ENCODE measurements around the gene CRTC3. TPM values are rescaled to one million over a fixed set of nuclear protein-coding genes. Genes with fewer than 3 reads are reported as not detected.

Gene CRTC3
- total and polyA plus RNA-seq, 2 of the 13 experiments (the other 11 are each of a cell fraction or from before 2014, with no cell fraction given), result 8.4 to 11.8 TPM

DNA sequence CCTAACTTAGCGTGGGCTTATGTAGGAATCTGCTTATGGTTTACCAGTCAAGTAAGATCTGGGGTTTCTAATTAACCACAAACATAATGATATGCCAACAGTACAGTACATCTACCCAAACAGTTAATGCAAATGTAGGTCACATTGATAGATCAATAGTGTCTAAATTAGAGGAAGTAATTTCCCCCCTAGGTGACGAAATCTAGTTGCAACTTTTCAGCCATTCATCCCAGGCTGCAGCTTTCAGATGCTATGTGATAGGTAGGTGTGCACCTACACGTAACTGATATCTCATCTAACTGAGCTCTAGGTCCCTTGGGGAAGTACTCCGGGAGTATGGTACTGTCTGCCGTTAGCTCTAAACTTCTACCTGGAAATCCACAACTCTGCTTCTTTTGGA, 57.2 kb downstream of the CRTC3 start:
- peaks cover under 1% of the 10 kb centered on the region for H3K4me1 ChIP-seq (ENCODE audit: insufficient read depth, low read length)
- no peak for ATAC-seq
- H3K4me3 ChIP-seq (replicated peaks in 1 of 3; ENCODE audit: insufficient read depth in 1 of 3, low read depth in 2 of 3, low read length in 3 of 3), result no peak overlapping the region
- intact Hi-C loops (cut with micrococcal nuclease; ENCODE audit: unreplicated experiment) (no loop called here), in situ Hi-C loops (cut with HindIII; ENCODE audit: extremely low pct_ligation_motif_present, low pct_unique_long_range_greater_than_20kb) (no loop called here)
- FAIRE-seq, result no peak
- H2AFZ ChIP-seq (ENCODE audit: low read length), result no peak overlapping the region
- no peaks in the 10 kb centered on the region for H4K20me1 ChIP-seq (ENCODE audit: insufficient read depth, low read length)
- no peak for DNase-seq (ENCODE audit: low spot score)
- H3K4me2 ChIP-seq (ENCODE audit: low read depth, low read length), result no peak overlapping the region
- CTCF ChIA-PET (ENCODE audit: low intra/inter-chr PET ratio, low total read pairs), result no interaction called here
- WGBS (ENCODE audit: low lambda C conversion rate), result 93% methylated on average over 5 of the region's 5 CpGs
- TF ChIP-seq JUN (CRISPR knock-in tag; IDR thresholded peaks at IDR 0.05), result no peak
- no peak for TF ChIP-seq MIER2 (CRISPR knock-in tag; IDR thresholded peaks at IDR 0.05)
- TF ChIP-seq ETV5 (CRISPR knock-in tag; IDR thresholded peaks at IDR 0.05; ENCODE audit: borderline replicate concordance), result no peak
- TF ChIP-seq ZNF720 (CRISPR knock-in tag; IDR thresholded peaks at IDR 0.05), result no peak
- TF ChIP-seq NPAS2 (CRISPR knock-in tag; IDR thresholded peaks at IDR 0.05; ENCODE audit: borderline replicate concordance), result no peak
- TF ChIP-seq DBP (CRISPR knock-in tag; IDR thresholded peaks at IDR 0.05; ENCODE audit: not compliant biosample characterization), result no peak
- no peak for TF ChIP-seq ZNF234 (CRISPR knock-in tag; conservative IDR thresholded peaks at IDR 0.05)
- TF ChIP-seq ZFAT (CRISPR knock-in tag; conservative IDR thresholded peaks at IDR 0.05), result no peak
- POLR2A ChIA-PET, result no interaction called here
- no peaks in the 10 kb centered on the region for H3K36me3 ChIP-seq (replicated peaks in 1 of 2; ENCODE audit: control insufficient read depth in 1 of 2, insufficient read depth in 2 of 2, low read length in 2 of 2)
- H3K27ac ChIP-seq (ENCODE audit: extremely low read length, insufficient read depth, low read length), result no peak overlapping the region
- H3K79me2 ChIP-seq (ENCODE audit: insufficient read depth, low read length), result no peaks in the 10 kb centered on the region
- no TSS peak for BruUV-seq (replicated peaks)
- no peaks in the 10 kb centered on the region for H3K9me3 ChIP-seq (ENCODE audit: low read length)
- H3K27me3 ChIP-seq (ENCODE audit: control insufficient read depth in 1 of 2, insufficient read depth in 2 of 2, low read length in 2 of 2), result no peaks in the 10 kb centered on the region
- H3K9ac ChIP-seq (ENCODE audit: insufficient read depth, low read depth, low read length), result no peak overlapping the region

- WGBS (ENCODE audit: low lambda C conversion rate), result 98% methylated on average over 2 of the region's 5 CpGs
- intact Hi-C loops (cut with micrococcal nuclease; ENCODE audit: unreplicated experiment), result no loop called here
- ChIA-PET POLR2A (no interaction called here), CTCF (ENCODE audit: low intra/inter-chr PET ratio, low total read pairs) (no interaction called here)
- H3K79me2 ChIP-seq (ENCODE audit: insufficient read depth, low read length), result no peaks in the 10 kb centered on the region
- peaks cover 10% of the 10 kb centered on the region for H3K4me1 ChIP-seq (ENCODE audit: insufficient read depth, low read length)
- H4K20me1 ChIP-seq (ENCODE audit: insufficient read depth, low read length), result no peaks in the 10 kb centered on the region
- H3K36me3 ChIP-seq (replicated peaks in 1 of 2; ENCODE audit: control insufficient read depth in 1 of 2, insufficient read depth in 2 of 2, low read length in 2 of 2), result no peaks in the 10 kb centered on the region
- no peak overlapping the region for H3K9ac ChIP-seq (ENCODE audit: insufficient read depth, low read depth, low read length)
- DNase-seq (ENCODE audit: low spot score) (no peak), FAIRE-seq (no peak), ATAC-seq (no peak)
- no peak overlapping the region for H3K27ac ChIP-seq (ENCODE audit: extremely low read length, insufficient read depth, low read length)
- no peaks in the 10 kb centered on the region for H3K27me3 ChIP-seq (ENCODE audit: control insufficient read depth in 1 of 2, insufficient read depth in 2 of 2, low read length in 2 of 2)
- no peak overlapping the region for H3K4me2 ChIP-seq (ENCODE audit: low read depth, low read length)
- no peak overlapping the region for H3K4me3 ChIP-seq (replicated peaks in 1 of 3; ENCODE audit: insufficient read depth in 1 of 3, low read depth in 2 of 3, low read length in 3 of 3)
- H2AFZ ChIP-seq (ENCODE audit: low read length), result no peak overlapping the region
- no TSS peak for BruUV-seq (replicated peaks)
- no peaks in the 10 kb centered on the region for H3K9me3 ChIP-seq (ENCODE audit: low read length)
- in situ Hi-C loops (cut with HindIII; ENCODE audit: extremely low pct_ligation_motif_present, low pct_unique_long_range_greater_than_20kb), result no loop called here
- TF ChIP-seq DPF2 (CRISPR knock-in tag; IDR thresholded peaks at IDR 0.05; ENCODE audit: borderline replicate concordance, low read depth), result no peak
- no peak for TF ChIP-seq KLF15 (CRISPR knock-in tag; IDR thresholded peaks at IDR 0.05; ENCODE audit: borderline replicate concordance)
- TF ChIP-seq ZNF33A (CRISPR knock-in tag; IDR thresholded peaks at IDR 0.05; ENCODE audit: borderline replicate concordance), result no peak
- no peak for TF ChIP-seq ZFP82 (CRISPR knock-in tag; IDR thresholded peaks at IDR 0.05; ENCODE audit: borderline replicate concordance)
- no peak for TF ChIP-seq SMARCE1 (IDR thresholded peaks at IDR 0.05; ENCODE audit: borderline replicate concordance)
- TF ChIP-seq SMC3 (IDR thresholded peaks at IDR 0.05; ENCODE audit: low read length), result no peak
Measured at GRCh38 chr15:90588427-90588826, 58.7 kb downstream of the CRTC3 start.
